Breast epithelium (tissue), 3 donors: Measurements from ENCODE around the gene CHCHD5.

Experiments used
- POLR2A ChIP-seq: fragments of 450-650 bp; IDR thresholded peaks from one replicate; pipeline ENCODE4 v1.6.1; 2016; ENCODE audit warnings: antibody characterized with exemption, mild to moderate bottlenecking, moderate library complexity
- POLR2AphosphoS5 ChIP-seq, 3 donors: sonication (generic); formaldehyde crosslinking; IDR thresholded peaks; one replicate each; pipeline ENCODE4 v1.6.1; 2017; ENCODE audit warnings: antibody characterized with exemption in 3 of 3

DNA sequence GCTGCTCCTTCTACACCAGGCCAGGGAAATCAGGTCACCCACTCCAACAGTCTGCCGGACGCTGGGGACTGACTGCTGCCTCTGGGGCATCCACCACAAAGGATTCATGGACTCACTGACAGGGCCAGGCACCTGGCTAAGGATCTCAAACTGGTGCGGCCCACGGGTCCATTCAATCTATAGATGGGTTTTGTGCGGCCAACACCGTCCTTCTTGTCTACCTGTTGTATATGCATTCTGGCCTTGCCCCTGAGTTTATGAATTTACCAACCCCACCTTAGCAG is 50.4 kb downstream of the CHCHD5 start:
- no peak for TF ChIP-seq POLR2AphosphoS5 (IDR thresholded peaks at IDR 0.05)
- TF ChIP-seq POLR2A, result no peak
